ENCODE data around the gene GLP1R.

The GLP1R gene

DNA sequence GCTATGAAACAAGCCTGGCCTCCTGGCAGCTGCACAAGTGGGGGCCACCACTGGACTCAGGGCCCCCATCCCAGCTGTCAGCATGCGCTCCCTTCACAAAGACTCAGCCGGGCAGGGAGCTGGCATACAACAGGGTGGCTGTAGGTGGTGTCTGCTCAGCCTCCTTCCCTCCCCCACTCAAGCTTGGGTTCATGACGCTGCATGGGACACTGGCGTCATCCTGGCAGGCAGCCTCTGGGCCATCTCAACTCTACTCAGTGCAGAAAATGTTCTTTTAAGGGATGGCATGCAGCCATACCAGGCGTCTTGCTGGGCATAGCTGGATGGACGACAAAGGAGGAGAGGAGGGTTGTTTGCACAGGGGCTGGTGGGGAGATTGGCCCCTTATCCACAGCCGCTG lies 35.9 kb downstream of the GLP1R start:
- TF ChIP-seq CTCF (IDR thresholded peaks at IDR 0.05; ENCODE audit: insufficient read depth, low read length, poor library complexity, severe bottlenecking) (no peak), EZH2phosphoT487 (conservative IDR thresholded peaks at IDR 0.05; ENCODE audit: low read length) (no peak)
- Histone ChIP-seq H4K20me1 (ENCODE audit: low read depth, low read length) (no peaks in the 10 kb centered on the region), H3K4me3 (ENCODE audit: insufficient read depth, low read length, poor library complexity, severe bottlenecking) (no peak overlapping the region), H3F3A (ENCODE audit: insufficient read depth) (no peaks in the 10 kb centered on the region), H3K9me3 (ENCODE audit: insufficient read depth, low read length) (no peaks in the 10 kb centered on the region), H3K9ac (ENCODE audit: low read length) (no peak overlapping the region), H3K36me3 (ENCODE audit: low read length) (no peaks in the 10 kb centered on the region), H3K79me2 (ENCODE audit: insufficient read depth, low read length) (no peaks in the 10 kb centered on the region), H3K27ac (ENCODE audit: low read depth, low read length) (no peak overlapping the region), H3K9me2 (replicated peaks; ENCODE audit: insufficient read depth, low read length) (no peaks in the 10 kb centered on the region), H2AFZ (ENCODE audit: low read depth, low read length, severe bottlenecking) (no peak overlapping the region), H3K27me3 (ENCODE audit: low read length) (no peaks in the 10 kb centered on the region), H3K4me2 (ENCODE audit: low read depth, low read length, poor library complexity, severe bottlenecking) (no peak overlapping the region)

DNA sequence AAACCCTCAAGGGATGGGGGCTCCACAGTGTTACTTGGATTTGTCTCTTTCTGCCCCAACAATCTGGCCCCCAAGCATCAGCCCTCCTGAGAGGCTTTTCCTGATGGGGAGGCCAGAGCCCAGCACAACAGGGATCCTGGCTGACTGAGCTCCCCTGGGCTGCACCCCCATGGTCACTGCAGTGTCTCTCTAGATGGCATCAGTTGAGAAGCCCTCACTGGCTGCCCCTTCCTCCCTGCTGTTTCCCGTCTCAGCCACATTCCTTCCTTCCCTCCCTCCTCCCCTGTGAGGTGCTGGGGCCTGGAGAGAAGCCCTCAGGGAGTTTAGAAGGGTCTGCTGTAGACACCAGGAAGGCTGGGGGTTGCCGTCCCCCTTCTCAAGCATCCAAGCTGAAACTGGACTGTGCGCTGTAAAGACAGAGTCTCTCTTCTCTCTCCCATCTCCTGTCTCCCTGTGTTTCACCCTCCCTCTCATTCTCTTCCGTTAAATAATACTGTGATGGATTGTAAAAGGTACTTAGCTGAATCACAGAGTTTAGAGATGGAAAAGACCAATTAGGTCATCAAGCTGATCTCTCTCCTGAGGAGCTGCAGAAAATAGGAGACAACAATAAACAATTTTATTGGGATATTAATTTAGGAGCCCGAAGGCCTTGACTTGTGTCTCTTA lies 36.7 kb downstream of the GLP1R start:
- no peak overlapping the region for H3K4me2 ChIP-seq (ENCODE audit: low read depth, low read length, poor library complexity, severe bottlenecking)
- H3K9ac ChIP-seq (ENCODE audit: low read length) = no peak overlapping the region
- H3K36me3 ChIP-seq (ENCODE audit: low read length) = no peaks in the 10 kb centered on the region
- no peaks in the 10 kb centered on the region for H3K27me3 ChIP-seq (ENCODE audit: low read length)
- H3K27ac ChIP-seq (ENCODE audit: low read depth, low read length) = no peak overlapping the region
- H4K20me1 ChIP-seq (ENCODE audit: low read depth, low read length) = no peaks in the 10 kb centered on the region
- no peaks in the 10 kb centered on the region for H3K9me2 ChIP-seq (replicated peaks; ENCODE audit: insufficient read depth, low read length)
- H3K9me3 ChIP-seq (ENCODE audit: insufficient read depth, low read length) = no peaks in the 10 kb centered on the region
- no peaks in the 10 kb centered on the region for H3K79me2 ChIP-seq (ENCODE audit: insufficient read depth, low read length)
- H3K4me3 ChIP-seq (ENCODE audit: insufficient read depth, low read length, poor library complexity, severe bottlenecking) = no peak overlapping the region
- no peak overlapping the region for H2AFZ ChIP-seq (ENCODE audit: low read depth, low read length, severe bottlenecking)
- H3F3A ChIP-seq (ENCODE audit: insufficient read depth) = no peaks in the 10 kb centered on the region
- TF ChIP-seq EZH2phosphoT487 (conservative IDR thresholded peaks at IDR 0.05; ENCODE audit: low read length) (no peak), CTCF (IDR thresholded peaks at IDR 0.05; ENCODE audit: insufficient read depth, low read length, poor library complexity, severe bottlenecking) (no peak)

- Histone ChIP-seq H2AFZ (ENCODE audit: low read depth, low read length, severe bottlenecking) (no peak overlapping the region), H4K20me1 (ENCODE audit: low read depth, low read length) (no peaks in the 10 kb centered on the region), H3K4me2 (ENCODE audit: low read depth, low read length, poor library complexity, severe bottlenecking) (no peak overlapping the region), H3K4me3 (ENCODE audit: insufficient read depth, low read length, poor library complexity, severe bottlenecking) (no peak overlapping the region), H3K36me3 (ENCODE audit: low read length) (no peaks in the 10 kb centered on the region), H3K79me2 (ENCODE audit: insufficient read depth, low read length) (no peaks in the 10 kb centered on the region), H3K9me3 (ENCODE audit: insufficient read depth, low read length) (no peaks in the 10 kb centered on the region), H3K9ac (ENCODE audit: low read length) (no peak overlapping the region), H3K27me3 (ENCODE audit: low read length) (no peaks in the 10 kb centered on the region), H3F3A (ENCODE audit: insufficient read depth) (no peaks in the 10 kb centered on the region), H3K27ac (ENCODE audit: low read depth, low read length) (no peak overlapping the region), H3K9me2 (replicated peaks; ENCODE audit: insufficient read depth, low read length) (no peaks in the 10 kb centered on the region)
- TF ChIP-seq EZH2phosphoT487 (conservative IDR thresholded peaks at IDR 0.05; ENCODE audit: low read length) (no peak), CTCF (IDR thresholded peaks at IDR 0.05; ENCODE audit: insufficient read depth, low read length, poor library complexity, severe bottlenecking) (no peak)
Measured at GRCh38 chr6:39086294-39086693, 37.7 kb downstream of the GLP1R start.
